OCI-LY3 (cell line): Measurements from ENCODE around the gene THOC5.

ENCODE experiments used
- H2AFZ ChIP-seq: fragments of 200-600, 300-600 bp; shearing (Covaris generic); 2 replicates; pipeline ENCODE4 v1.6.0; 2014; ENCODE audit warnings: antibody characterized with exemption, low read depth, low read length
- H3K27ac ChIP-seq: fragments of 200-600, 300-600 bp; sonication (generic); 2 replicates; pipeline ENCODE4 v1.5.1; 2014; ENCODE audit warnings: mild to moderate bottlenecking, low read length, moderate library complexity, mixed read lengths
- H3K27me3 ChIP-seq: fragments of 200-600, 300-600 bp; sonication (generic); 2 replicates; pipeline ENCODE4 v1.6.1; 2014; ENCODE audit warnings: low read depth, low read length, mixed read lengths
- H3K36me3 ChIP-seq: fragments of 200-600, 300-600 bp; sonication (generic); replicated peaks from 2 replicates; pipeline ENCODE3; 2014; ENCODE audit warnings: low read depth, low read length, mixed read lengths
- H3K4me1 ChIP-seq: fragments of 300-600, 200-600 bp; sonication (generic); 2 replicates; pipeline ENCODE4 v1.6.1; 2014; ENCODE audit warnings: low read length, mixed read lengths
- H3K4me2 ChIP-seq: fragments of 200-600, 300-600 bp; sonication (generic); 2 replicates; pipeline ENCODE4 v1.6.1; 2014; ENCODE audit warnings: low read length, mixed read lengths
- H3K4me3 ChIP-seq: fragments of 300-600, 200-600 bp; sonication (generic); 2 replicates; pipeline ENCODE4 v1.5.1; 2014; ENCODE audit warnings: antibody characterized with exemption, mild to moderate bottlenecking, low read length, moderate library complexity
- H3K79me2 ChIP-seq: fragments of 300-600, 200-600 bp; shearing (Covaris generic); 2 replicates; pipeline ENCODE4 v1.6.1; 2014; ENCODE audit warnings: mild to moderate bottlenecking, low read length, mixed read lengths
- H3K9ac ChIP-seq: fragments of 300-600, 200-600 bp; shearing (Covaris generic); 2 replicates; pipeline ENCODE4 v1.6.0; 2014; ENCODE audit warnings: mild to moderate bottlenecking, low read length, moderate library complexity
- H3K9me3 ChIP-seq: fragments of 200-600, 300-600 bp; shearing (Covaris generic); 2 replicates; pipeline ENCODE4 v1.6.1; 2014; ENCODE audit warnings: low read length, mixed read lengths; ENCODE audit not compliant: insufficient read depth
- H4K20me1 ChIP-seq: fragments of 200-600, 300-600 bp; sonication (generic); 2 replicates; pipeline ENCODE4 v1.6.1; 2016; ENCODE audit warnings: low read length, mixed read lengths; ENCODE audit not compliant: insufficient read depth
- CTCF ChIP-seq: fragments of 200-600, 300-600 bp; sonication (generic); IDR thresholded peaks from 2 replicates; pipeline ENCODE4 v1.5.1; 2014; ENCODE audit warnings: antibody characterized with exemption, low read length, low read depth
- EZH2phosphoT487 ChIP-seq: fragments of 200-600 bp; shearing (Covaris generic); IDR thresholded peaks from 2 replicates; pipeline ENCODE4 v1.6.1; 2018; ENCODE audit warnings: antibody characterized with exemption, mixed run types, low read depth

Gene THOC5

GRCh38 chr22:29487426-29487986 is 66.1 kb downstream of the THOC5 start:
- no peak overlapping the region for H3K27ac ChIP-seq
- 0 out of 2 replicates have a peak, but pooled peaks cover 4% of the 10 kb centered on the region for H3K27me3 ChIP-seq
- TF ChIP-seq CTCF (no peak), EZH2phosphoT487 (no peak)

GRCh38 chr22:29485448-29485847 is 68.1 kb downstream of the THOC5 start:
- Histone ChIP-seq H3K4me1 (peaks cover 12% of the 10 kb centered on the region), H3K36me3 (no peaks in the 10 kb centered on the region), H3K79me2 (no peaks in the 10 kb centered on the region), H3K27me3 (0 out of 2 replicates have a peak, but pooled peaks cover 4% of the 10 kb centered on the region), H3K27ac (no peak overlapping the region), H3K4me2 (no peak overlapping the region), H3K4me3 (no peak overlapping the region), H3K9ac (no peak overlapping the region), H2AFZ (no peak overlapping the region), H4K20me1 (no peaks in the 10 kb centered on the region), H3K9me3 (no peaks in the 10 kb centered on the region)
- TF ChIP-seq CTCF = no peak
- no peak for TF ChIP-seq EZH2phosphoT487

More at GRCh38 chr22:29487426-29487986, 66.1 kb downstream of the THOC5 start:
- Histone ChIP-seq H3K79me2 (no peaks in the 10 kb centered on the region), H3K36me3 (no peaks in the 10 kb centered on the region), H3K4me2 (no peak overlapping the region), H3K9me3 (no peaks in the 10 kb centered on the region), H3K4me1 (peaks cover 12% of the 10 kb centered on the region), H3K4me3 (no peak overlapping the region), H4K20me1 (no peaks in the 10 kb centered on the region), H2AFZ (no peak overlapping the region), H3K9ac (no peak overlapping the region)

- Histone ChIP-seq H3K79me2 (no peaks in the 10 kb centered on the region), H3K4me3 (no peak overlapping the region), H2AFZ (no peak overlapping the region), H4K20me1 (no peaks in the 10 kb centered on the region), H3K4me1 (peaks cover 12% of the 10 kb centered on the region), H3K27me3 (0 out of 2 replicates have a peak, but pooled peaks cover 4% of the 10 kb centered on the region), H3K9ac (no peak overlapping the region), H3K27ac (no peak overlapping the region), H3K36me3 (no peaks in the 10 kb centered on the region), H3K9me3 (no peaks in the 10 kb centered on the region), H3K4me2 (no peak overlapping the region)
- TF ChIP-seq CTCF (no peak), EZH2phosphoT487 (no peak)
These were observed 68.9 kb downstream of the THOC5 start for GRCh38 chr22:29484642-29485041.

GRCh38 chr22:29483254-29483653 is 70.3 kb downstream of the THOC5 start:
- Histone ChIP-seq H3K36me3 (no peaks in the 10 kb centered on the region), H3K4me2 (no peak overlapping the region), H3K4me1 (peaks cover 5% of the 10 kb centered on the region), H3K9ac (no peak overlapping the region), H3K27me3 (peaks cover 4% of the 10 kb centered on the region; the same call in 1 of the 2 replicates), H3K4me3 (no peak overlapping the region), H3K79me2 (no peaks in the 10 kb centered on the region), H3K27ac (no peak overlapping the region), H4K20me1 (no peaks in the 10 kb centered on the region), H3K9me3 (no peaks in the 10 kb centered on the region), H2AFZ (no peak overlapping the region)
- TF ChIP-seq CTCF (no peak), EZH2phosphoT487 (no peak)
